Osteoblast (primary cell): ENCODE results near the gene ITGB8. TPM values are rescaled to one million over a fixed set of nuclear protein-coding genes. Genes with fewer than 3 reads are reported as not detected.

ENCODE experiments used
- DNase-seq: peaks from one replicate; pipeline ENCODE4 v3.0.0; 2011; ENCODE audit warnings: low spot score, mixed read lengths; ENCODE audit not compliant: insufficient read length; ENCODE audit errors: missing footprints
- H2AFZ ChIP-seq: 2 replicates; pipeline ENCODE4 v1.6.0; 2011; ENCODE audit warnings: mild to moderate bottlenecking, low read length
- H3K27ac ChIP-seq: 2 replicates; pipeline ENCODE4 v1.5.1; 2011; ENCODE audit warnings: mild to moderate bottlenecking, low read depth, low read length, moderate library complexity
- H3K27me3 ChIP-seq: 2 replicates; pipeline ENCODE4 v1.6.0; 2012; ENCODE audit warnings: mild to moderate bottlenecking, control low read depth, inconsistent platforms, low read length, moderate library complexity; ENCODE audit not compliant: insufficient read depth
- H3K36me3 ChIP-seq: 2 replicates; pipeline ENCODE4 v1.5.1; 2011; ENCODE audit warnings: mild to moderate bottlenecking, low read length, control low read depth, moderate library complexity; ENCODE audit not compliant: insufficient read depth
- H3K4me1 ChIP-seq: 2 replicates; pipeline ENCODE4 v1.5.1; 2011; ENCODE audit warnings: mild to moderate bottlenecking, low read length, control low read depth, moderate library complexity; ENCODE audit not compliant: insufficient read depth
- H3K4me2 ChIP-seq: 2 replicates; pipeline ENCODE4 v1.6.0; 2011; ENCODE audit warnings: mild to moderate bottlenecking, low read length; ENCODE audit not compliant: insufficient read depth
- H3K4me3 ChIP-seq: fragments of 200-600 bp; sonication (generic); 3 replicates; pipeline ENCODE4 v1.5.1; 2012; ENCODE audit warnings: mild to moderate bottlenecking, low read length, inconsistent platforms; ENCODE audit not compliant: insufficient read depth
- H3K79me2 ChIP-seq: 2 replicates; pipeline ENCODE4 v1.6.0; 2012; ENCODE audit warnings: mild to moderate bottlenecking, low read length, control low read depth, inconsistent platforms; ENCODE audit not compliant: insufficient read depth
- H3K9me3 ChIP-seq: 2 replicates; pipeline ENCODE4 v1.5.1; 2011; ENCODE audit warnings: low read depth, low read length, control low read depth
- H4K20me1 ChIP-seq: 2 replicates; pipeline ENCODE4 v1.6.0; 2012; ENCODE audit warnings: mild to moderate bottlenecking, low read length, control low read depth; ENCODE audit not compliant: insufficient read depth
- total RNA-seq: library from RNA; depleted of rRNA; stranded (reverse); fragments of >200 nt; gene quantifications from 2 replicates; pipeline ENCODE4 v1.2.3, GENCODE V29; 2012
- TF ChIP-seq, protein P1 (sequence below): IDR thresholded peaks from 2 replicates; pipeline ENCODE4 v1.5.1; 2011; ENCODE audit warnings: mild to moderate bottlenecking, low read depth, low read length, moderate library complexity; ENCODE audit errors: extremely low read depth

ITGB8 gene
- total RNA-seq, 1 donor: 35.1 TPM

DNA sequence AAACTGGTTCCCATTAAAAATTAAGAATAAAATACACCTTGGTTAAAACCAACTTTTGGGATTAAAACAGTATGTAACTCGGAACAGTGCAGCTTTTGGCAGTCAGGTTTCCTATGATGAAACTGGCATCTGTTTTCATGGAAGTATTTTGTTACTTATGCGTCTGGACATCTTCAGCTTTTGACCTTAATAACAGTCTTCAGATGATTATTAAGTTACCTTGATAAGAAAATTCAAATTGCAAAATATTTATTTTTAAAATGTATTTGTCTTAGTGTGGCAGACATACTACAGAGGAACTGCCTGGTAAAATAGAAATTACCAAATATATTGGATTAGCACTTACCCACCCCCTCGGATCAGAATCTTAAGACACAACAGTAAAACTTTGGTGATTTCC is 100.0 kb downstream of the ITGB8 start:
- H3K4me2 ChIP-seq: no peak overlapping the region
- H3K27me3 ChIP-seq: no peaks in the 10 kb centered on the region
- DNase-seq: no peak
- H4K20me1 ChIP-seq: no peaks in the 10 kb centered on the region
- H3K4me1 ChIP-seq: no peaks in the 10 kb centered on the region
- no peak overlapping the region for H2AFZ ChIP-seq
- H3K27ac ChIP-seq: no peak overlapping the region
- H3K79me2 ChIP-seq: no peaks in the 10 kb centered on the region
- no peak overlapping the region for H3K4me3 ChIP-seq
- no peaks in the 10 kb centered on the region for H3K36me3 ChIP-seq
- no peaks in the 10 kb centered on the region for H3K9me3 ChIP-seq
- TF ChIP-seq, protein P1, sequence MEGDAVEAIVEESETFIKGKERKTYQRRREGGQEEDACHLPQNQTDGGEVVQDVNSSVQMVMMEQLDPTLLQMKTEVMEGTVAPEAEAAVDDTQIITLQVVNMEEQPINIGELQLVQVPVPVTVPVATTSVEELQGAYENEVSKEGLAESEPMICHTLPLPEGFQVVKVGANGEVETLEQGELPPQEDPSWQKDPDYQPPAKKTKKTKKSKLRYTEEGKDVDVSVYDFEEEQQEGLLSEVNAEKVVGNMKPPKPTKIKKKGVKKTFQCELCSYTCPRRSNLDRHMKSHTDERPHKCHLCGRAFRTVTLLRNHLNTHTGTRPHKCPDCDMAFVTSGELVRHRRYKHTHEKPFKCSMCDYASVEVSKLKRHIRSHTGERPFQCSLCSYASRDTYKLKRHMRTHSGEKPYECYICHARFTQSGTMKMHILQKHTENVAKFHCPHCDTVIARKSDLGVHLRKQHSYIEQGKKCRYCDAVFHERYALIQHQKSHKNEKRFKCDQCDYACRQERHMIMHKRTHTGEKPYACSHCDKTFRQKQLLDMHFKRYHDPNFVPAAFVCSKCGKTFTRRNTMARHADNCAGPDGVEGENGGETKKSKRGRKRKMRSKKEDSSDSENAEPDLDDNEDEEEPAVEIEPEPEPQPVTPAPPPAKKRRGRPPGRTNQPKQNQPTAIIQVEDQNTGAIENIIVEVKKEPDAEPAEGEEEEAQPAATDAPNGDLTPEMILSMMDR: no peak

DNA sequence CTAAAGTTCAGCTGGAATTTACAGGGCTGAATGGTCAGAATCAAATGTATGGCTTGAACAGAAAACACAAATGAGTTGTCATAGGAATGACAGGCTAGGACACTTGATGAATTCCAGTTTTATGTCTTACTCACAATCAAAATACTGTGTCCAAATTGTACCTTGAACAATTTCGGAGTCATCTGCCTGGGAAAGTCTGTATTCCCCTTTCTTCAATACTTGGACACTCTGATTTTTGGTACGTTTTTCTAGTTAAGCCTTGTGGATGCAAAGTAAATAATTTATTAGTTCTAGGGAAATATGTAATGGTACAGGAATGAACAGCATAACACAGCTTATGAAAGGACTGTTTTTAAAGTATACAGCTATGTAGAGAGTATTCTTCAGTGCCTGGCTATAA is 100.4 kb downstream of the ITGB8 start:
- H3K36me3 ChIP-seq: no peaks in the 10 kb centered on the region
- DNase-seq: no peak
- H3K4me3 ChIP-seq: no peak overlapping the region
- H3K27me3 ChIP-seq: no peaks in the 10 kb centered on the region
- no peaks in the 10 kb centered on the region for H3K9me3 ChIP-seq
- no peak overlapping the region for H3K4me2 ChIP-seq
- H3K4me1 ChIP-seq: no peaks in the 10 kb centered on the region
- H3K27ac ChIP-seq: no peak overlapping the region
- H4K20me1 ChIP-seq: no peaks in the 10 kb centered on the region
- TF ChIP-seq, protein P1: no peak
- H3K79me2 ChIP-seq: no peaks in the 10 kb centered on the region
- no peak overlapping the region for H2AFZ ChIP-seq

DNA sequence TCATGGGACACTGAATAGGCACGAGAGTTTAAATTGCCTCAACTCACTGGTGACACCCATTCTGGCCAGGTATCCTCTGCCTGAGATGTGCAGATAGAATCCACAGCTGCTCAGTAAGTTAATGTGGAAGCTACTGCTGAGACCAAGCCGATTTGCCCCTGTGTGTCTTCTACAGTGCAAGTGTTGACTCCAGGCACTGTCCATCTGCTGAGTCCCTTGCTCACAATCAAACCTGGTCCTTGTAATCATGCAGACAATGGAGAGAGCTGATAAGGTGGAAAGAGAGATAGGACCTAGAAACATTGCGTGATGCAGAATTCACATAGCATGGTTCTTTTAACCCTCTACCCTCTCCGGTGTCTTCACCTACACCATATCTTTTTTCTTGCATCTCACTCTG is 101.4 kb downstream of the ITGB8 start:
- Histone ChIP-seq H2AFZ (no peak overlapping the region), H3K9me3 (no peaks in the 10 kb centered on the region)
- TF ChIP-seq, protein P1: no peak

DNA sequence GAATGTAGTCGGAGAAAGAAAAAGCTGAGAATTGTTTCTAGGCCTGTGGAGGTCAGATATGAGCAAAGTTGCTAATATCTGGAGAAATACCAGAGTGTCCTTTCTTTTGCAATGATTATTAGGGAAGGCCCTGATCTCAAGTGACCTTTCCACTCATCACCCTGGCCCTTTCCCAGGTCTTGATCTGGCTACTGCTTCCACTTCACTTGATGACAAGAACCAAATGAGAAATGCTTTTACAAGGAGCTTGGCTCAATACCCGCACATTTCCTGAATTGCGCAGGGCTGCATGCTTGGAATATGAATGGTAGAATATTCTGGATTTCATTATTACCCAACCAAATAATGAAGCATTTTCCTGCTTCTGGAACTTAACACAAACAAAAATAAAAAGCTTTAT is 104.6 kb downstream of the ITGB8 start:
- TF ChIP-seq, protein P1: no peak
- H3K4me2 ChIP-seq: no peak overlapping the region
- H3K27ac ChIP-seq: no peak overlapping the region
- no peaks in the 10 kb centered on the region for H3K27me3 ChIP-seq
- no peak for DNase-seq
- H3K4me1 ChIP-seq: no peaks in the 10 kb centered on the region
- no peaks in the 10 kb centered on the region for H3K36me3 ChIP-seq
- H2AFZ ChIP-seq: no peak overlapping the region
- no peaks in the 10 kb centered on the region for H4K20me1 ChIP-seq
- no peaks in the 10 kb centered on the region for H3K79me2 ChIP-seq
- no peaks in the 10 kb centered on the region for H3K9me3 ChIP-seq
- no peak overlapping the region for H3K4me3 ChIP-seq

More for the DNA sequence above, 101.4 kb downstream of the ITGB8 start:
- H3K4me1 ChIP-seq: no peaks in the 10 kb centered on the region
- H3K79me2 ChIP-seq: no peaks in the 10 kb centered on the region
- H3K27me3 ChIP-seq: no peaks in the 10 kb centered on the region
- H3K4me2 ChIP-seq: no peak overlapping the region
- no peaks in the 10 kb centered on the region for H4K20me1 ChIP-seq
- no peak for DNase-seq
- H3K27ac ChIP-seq: no peak overlapping the region
- no peak overlapping the region for H3K4me3 ChIP-seq
- H3K36me3 ChIP-seq: no peaks in the 10 kb centered on the region
